HG02981 (cell line): ENCODE data around the gene INMT.

Experiments
- ATAC-seq: cut with Tn5 transposase; IDR thresholded peaks from one replicate; pipeline ENCODE4 v1.9.1; 2021; ENCODE audit warnings: mild to moderate bottlenecking, moderate library complexity; ENCODE audit not compliant: unreplicated experiment

INMT gene

DNA sequence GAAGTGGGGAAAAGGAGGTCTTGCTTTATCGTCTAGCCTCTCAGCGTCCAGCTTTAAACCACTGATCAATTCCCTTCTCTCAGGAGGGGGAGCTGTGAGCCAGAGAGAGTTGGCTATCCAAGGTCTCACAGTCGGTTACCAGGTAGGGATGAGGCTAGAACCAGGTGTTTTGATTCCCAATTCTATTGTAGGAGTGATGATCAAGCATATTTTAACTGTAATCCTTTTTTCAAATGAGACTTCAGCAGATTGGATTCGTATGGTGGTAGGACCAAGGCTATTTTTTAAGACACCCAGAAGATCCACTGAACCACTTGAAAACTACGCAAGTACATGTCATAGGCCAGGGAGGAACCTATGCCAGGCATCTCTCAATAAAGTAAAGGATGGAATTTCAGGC lies 27.6 kb downstream of the INMT start:
- ATAC-seq: no peak

DNA sequence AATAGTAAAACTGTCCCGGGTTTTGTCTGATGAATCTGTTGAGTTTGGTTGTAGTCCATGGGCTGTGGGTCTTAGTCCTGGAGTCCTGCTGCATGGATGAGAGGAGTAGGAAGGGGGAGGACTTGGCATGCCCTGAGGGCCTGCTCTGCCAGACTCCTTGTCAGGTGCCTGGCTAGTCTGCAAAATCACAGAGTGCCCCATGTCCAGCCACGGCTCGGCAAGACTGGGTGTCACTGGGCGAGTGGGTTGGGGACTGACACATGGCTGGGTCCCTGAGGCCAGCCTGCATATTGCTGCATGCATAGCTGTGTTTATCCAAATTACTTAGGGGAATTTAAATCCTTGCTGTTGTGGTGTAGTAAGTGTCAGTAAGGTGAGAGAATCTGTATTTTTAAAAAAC lies 29.0 kb downstream of the INMT start:
- no peak for ATAC-seq

DNA sequence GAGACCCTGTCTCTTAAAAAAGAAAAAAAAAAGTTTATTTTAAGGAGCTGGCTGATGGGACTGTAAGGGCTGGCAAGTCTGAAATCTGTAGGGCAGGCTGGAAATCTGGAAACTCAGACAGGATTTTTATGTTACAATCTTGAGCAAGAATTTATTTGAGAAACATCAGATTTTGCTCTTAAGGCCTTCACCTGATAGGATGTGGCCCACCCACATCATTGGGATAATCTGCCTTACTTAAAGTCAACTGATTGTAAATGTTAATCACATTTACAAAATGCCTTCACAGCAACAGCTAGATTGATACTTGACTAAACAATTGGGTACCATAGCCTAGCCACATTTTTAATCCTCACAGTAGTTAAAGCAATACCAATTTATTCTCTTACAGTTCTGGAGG lies 30.8 kb downstream of the INMT start:
- no peak for ATAC-seq

DNA sequence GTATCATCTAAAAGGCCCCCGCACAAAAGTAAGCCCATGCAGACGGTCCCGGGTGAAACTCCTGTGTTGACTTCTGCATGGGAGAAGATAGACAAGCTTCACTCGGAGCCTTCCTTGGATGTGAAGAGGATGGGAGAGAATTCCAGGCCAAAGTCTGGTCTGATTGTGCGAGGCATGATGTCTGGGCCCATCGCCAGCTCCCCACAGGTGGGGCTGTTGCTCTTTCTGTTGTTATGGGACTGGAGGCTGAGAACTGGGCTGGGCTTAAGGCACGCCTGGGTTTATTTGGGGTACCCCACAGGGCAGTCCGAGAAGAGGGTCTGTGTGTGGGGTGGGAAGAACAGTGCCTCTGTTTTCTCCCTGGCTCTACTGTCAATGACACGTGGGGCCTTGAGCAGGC lies 33.9 kb downstream of the INMT start:
- ATAC-seq: no peak

DNA sequence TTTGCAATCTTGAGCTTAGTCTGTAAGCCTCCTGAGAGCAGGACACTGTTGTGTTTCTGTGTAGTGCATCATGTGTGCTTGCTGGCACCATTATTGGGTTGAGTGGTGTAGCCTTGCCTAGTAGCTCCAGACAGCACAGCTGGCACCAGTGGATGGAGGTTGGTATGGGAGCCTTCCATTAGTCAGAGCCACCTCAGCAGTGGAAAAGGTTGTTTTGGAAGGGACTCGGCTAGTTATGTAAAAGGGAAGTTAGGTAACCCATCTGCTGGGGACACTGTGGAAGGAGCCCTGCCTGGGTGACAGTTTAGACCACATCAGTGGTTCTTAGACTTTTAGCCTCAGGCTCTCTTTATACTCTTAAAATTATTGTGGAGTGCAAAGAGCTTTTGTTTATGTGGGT lies 35.6 kb downstream of the INMT start:
- ATAC-seq: no peak

DNA sequence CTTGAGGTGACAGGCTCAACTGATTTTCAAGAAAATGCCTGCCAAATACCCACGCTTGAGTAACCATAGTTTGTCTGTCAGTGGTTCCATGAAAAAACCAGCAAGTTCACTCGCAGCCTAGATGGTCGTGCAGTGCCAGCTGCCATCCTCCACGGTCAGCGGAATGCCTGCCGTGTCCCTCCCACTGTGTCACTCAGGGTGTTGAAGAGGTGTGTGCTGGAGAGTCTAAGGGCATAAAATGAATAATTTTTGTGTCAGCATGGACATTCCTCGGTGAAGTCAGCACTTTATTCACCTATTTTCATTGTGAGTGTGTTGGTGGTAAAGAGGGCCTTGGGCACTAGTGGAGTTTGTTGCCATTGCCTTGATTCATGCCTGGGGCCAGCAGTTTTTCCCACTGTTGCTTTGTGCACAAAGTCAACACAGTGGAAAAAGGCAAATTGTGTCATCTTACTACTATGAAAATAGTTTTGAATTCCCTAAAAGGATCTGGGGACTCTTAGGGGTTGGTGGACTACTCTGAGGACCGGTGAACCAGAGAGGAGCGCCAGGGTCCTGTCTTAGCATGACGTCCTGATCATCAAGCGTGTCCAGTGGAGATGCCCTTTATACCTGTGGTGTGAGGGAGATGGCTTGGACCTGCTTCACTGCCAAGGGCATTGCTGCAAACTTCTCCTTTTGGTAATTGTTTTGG lies 36.9 kb downstream of the INMT start:
- ATAC-seq: no peak

DNA sequence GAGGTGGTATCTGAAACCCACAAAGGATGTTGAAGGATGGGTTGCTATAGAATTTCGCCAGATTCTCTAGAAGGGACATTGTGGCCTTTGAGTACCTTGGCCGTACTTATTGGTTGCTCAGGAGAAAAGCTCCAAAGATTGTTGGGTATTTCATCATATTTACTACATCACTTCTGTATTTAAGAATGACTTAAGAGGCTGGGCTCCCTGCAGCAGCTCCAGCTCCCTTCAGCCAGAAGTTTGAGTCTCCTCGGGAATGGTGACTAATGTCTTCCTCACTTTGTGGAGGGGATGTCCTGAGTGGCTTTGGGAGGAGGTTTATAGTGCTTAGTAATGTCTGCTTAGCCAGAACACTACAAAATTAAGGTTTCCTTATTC lies 37.4 kb downstream of the INMT start:
- ATAC-seq: no peak

DNA sequence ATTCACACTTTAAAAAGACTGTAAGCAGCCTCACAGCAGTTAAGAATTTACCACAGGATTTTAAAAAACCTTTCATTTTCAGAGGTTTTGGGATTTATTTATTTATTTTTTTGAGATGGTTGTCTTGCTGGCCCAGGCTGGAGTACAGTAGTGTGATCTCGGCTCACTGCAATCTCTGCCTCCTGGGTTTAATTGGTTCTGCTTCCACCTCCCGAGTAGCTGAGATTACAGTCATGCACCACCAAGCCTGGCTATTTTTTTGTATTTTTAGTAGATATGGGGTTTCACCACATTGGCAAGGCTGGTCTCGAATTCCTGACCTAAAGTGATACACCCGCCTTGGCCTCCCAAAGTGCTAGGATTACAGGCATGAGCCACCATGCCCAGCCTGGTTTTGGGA lies 38.4 kb downstream of the INMT start:
- no peak for ATAC-seq

DNA sequence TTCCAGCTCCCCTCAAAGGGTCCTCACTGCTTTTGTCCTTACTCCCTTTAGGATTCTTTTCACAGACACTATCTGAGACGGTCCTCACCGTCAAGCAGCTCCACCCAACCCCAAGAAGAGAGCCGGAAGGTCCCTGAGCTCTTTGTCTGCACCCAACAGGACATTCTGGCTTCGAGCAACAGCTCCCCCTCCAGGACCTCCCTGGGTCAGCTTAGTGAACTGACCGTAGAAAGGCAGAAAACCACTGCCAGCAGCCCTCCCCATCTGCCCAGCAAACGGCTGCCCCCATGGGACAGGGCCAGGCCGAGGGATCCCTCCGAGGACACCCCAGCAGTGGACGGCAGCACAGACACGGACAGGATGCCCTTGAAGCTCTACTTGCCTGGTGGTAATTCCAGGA lies 39.2 kb downstream of the INMT start:
- no peak for ATAC-seq

DNA sequence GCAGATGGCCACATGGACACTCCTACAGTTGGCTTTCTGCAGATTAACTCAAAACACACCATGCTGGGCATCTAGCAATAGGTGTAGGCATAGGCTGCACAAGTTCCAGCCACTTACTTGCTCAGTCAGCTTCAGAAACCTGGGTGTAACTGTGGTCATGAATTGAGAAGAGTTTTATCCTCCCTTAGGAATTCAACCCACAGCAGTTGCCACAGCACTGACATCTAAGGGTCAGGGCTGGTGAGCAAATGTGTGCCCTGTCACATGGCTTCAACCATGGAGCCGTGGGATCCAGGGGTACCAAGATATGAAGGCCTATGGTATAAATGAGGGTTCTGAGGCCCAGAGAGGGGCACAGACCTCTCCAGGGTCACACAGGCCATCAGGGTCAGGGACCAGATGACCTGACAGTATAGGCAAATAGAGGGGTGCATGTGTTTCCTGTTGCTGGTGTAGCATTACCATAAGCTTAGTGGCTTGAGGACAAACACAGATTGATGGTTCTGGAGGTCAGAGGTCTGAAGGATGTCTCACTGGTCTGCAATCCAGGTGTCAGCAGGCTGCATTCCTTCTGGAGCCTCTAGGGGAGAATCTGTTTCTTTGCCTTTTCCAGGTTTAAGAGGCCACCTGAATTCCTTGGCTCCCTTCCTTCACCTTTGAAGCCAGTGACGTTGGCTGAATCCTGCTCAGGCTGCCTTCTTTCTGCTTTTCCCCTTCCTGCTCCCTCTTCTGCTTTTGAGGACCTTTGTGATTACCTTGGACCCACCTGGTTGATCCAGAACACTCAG lies 43.4 kb downstream of the INMT start:
- ATAC-seq: no peak

DNA sequence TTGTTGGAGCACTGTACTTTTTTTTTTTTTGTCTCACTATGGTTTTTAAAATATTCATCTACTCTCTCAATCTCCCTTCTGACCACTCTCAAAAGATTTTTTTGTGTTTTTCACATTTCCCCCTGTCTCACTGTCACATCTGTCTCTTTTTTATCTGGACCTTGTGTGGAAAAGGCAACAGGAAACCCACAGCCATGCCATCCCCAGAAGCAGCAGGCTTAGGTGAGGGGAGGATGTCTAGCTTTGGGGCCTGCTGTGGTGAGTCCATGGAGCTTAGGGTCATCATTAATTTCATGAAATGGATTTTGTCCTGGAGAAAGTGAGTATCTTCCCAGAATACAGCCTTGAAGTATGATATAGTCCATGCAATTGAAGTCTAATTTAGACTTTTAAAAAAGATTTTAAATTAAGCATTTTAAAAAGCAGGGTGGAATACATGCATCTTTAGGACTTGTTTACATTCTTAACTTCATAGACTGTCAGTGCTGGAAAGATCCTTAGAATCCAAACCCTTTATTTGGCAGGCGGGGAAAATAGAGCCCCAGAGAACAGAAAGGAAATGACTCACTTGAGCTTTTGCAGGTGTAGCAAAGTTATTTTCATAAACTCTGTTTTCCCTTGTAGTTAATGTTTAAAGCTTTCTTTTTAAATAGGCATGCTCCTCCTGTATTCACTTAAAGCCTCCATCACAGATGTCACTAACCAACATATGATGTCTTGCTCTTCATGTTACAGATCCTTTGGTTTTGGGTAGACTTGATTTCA lies 44.4 kb downstream of the INMT start:
- no peak for ATAC-seq

DNA sequence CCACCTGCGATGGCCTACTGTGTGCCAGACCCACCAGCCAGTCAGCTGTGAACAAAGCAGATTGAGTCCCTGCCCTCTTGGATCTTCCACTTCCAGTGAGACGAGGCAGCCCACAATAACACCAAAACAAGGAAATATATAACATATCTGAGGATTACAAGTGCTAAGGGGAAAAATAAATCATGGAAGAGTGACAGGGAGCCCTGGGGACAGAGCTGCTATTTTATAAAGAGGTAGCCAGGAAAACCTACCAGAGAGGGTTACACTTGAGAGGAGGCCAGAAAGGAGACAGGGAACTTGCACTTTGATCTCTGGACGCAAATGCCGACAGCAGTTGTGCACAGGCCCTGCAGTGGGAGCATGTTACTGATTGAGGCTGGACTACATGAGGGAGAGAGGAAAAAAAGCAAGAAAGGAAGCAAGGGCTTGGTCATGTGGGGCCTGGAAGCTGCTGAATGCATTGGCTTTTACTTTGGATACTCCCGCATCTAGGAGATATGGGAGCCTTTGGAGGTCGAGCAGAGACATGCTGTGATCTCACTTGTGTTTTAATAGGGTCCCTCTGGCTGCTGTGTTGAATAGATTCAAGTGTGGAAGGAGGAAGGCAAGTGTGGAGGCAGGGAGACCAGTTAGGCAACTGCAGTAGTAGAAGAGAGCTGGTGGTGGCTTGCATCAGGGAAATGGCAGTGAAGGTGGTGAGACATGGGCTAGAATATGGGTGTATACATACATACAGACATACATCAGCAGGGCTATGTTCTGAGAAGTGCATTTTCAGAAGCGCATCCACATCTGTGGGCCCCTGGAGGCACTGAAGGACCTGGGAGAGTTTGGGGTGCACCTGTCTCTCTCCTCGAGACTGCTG lies 45.5 kb downstream of the INMT start:
- ATAC-seq: no peak

DNA sequence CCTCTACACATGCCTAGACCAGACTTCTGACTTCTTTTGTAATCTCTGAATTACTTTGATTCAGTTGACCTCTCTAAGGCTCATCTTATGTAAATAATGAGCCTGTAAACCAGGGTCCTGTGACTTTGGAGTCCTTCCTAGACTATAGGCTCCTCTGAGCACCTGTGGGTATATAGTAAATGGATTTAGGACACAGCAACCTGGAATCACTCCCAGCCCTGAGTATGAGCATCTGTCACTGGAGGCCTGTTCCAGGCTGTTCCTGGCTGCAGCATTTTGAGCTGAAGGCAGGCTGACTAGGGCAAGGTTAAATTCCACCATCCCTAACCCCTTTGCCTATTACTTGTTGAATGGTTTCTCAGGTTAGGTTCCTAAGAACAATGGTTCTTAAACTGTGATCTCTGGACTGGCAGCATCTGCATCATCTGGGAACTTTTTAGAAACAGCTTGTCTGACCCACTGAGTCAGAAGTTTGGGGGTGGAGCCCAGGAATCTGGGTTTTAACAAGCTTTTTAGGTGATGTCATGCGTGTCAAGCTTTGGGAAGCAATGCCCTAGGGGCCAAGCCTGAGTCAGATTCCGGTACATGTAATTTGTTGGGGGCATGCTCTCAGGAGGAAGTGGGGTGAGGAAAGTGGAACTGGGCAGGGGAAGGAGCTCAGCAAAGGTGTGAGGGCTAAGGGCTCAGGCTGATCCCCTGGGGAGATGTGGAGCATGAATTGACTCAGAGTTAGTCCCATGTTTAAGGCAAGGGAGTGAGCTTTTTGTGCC lies 47.5 kb downstream of the INMT start:
- peak; percentile 79 for ATAC-seq

DNA sequence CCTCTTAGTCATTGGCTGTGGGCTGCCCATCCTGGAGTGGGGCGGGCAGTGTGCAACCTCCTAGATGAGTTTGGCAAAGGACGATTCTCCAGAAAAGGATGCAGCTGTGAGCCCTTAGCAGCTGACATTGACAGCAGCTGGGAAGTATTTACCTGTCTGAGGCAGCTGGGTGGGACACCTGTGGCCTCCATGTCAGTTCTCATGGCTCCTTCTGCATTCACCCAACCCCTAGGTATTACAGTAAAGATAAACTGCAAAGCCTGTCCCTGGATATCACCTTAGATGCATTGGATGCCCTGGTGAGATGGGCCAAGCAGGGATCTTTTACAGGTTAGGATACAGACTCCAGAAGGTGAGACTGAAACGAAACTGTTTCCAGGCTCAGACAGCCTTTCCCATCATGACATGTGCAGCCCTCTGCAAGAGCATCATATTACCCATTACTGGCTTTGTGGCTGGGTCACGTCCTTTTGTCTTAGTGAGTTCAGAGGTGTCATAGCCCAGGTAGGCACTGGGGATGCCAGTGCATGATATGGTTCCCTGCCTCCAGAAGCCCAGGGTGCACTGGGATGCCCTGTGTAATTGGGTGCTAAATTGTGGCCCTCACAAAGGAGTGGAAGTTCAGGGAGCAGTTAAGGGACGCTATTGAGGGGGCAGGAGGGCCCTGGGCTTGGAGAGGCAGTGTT lies 48.2 kb downstream of the INMT start:
- ATAC-seq: peak; percentile 2

DNA sequence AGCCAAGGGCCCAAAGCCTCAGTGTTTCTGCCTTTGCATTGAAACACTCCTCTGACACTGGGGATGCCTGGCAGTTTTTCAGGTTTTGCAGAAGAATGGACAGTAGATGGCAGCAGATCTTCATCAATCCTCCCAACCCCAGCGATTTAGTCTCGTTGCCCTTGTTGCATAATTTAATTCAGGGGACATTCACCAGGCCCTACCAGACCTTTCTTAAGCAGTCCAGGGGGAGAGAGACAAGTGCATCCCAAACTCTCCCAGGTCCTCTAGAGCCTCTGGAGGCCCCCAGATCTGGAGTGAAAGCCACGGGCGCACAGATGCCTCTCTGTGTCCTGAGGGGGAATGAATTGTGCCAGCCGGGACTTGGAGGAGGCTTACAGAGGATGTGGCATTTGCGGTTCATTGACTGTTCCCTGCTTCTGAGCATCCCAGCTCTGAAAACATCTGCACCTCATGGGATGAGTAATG lies 48.9 kb downstream of the INMT start:
- ATAC-seq: peak; percentile 26

DNA sequence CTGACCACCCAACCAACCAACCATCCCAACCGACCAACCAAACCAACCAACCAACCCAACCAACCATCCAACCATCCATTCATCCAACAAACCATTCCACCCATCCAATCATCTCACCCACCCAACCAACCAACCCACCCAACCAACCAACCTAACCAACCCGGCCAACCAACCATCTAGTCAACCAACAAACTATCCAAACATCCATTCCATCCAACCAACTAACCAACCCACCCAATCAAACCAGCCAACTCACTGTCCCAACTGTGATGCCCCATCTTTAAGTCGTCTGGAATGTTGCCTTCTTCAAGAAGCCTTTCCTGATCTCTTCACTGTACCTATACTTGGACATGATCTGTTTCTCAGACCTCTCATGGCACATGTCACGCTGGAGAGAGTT lies 50.9 kb downstream of the INMT start:
- no peak for ATAC-seq

DNA sequence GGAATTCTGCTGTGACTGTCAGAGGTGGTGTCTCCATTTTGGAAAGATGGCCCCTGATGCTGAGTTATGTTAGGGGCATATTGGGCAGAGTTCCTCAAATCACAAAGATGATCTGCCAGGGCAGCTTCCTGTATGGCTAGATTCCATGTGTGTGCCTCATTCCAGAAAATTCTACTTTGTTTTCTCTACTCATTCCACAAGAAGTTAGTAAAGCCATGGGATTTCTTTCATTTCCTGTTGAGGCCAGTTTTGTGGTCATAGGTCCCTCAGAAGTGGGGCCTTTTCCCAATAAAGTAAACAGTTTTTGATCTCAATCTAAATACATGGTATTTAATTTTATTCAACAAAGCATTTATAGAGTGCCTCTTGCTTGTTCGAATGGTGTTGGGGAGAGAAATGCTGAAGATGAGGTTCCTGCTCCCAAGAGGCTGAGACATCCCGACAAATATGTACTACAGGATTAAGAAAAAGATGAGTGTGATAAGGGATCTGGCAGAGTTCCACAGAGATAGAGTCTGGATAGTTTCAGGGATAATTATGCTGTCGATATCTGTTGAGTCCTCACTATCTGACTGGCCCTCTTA lies 52.2 kb downstream of the INMT start:
- no peak for ATAC-seq

DNA sequence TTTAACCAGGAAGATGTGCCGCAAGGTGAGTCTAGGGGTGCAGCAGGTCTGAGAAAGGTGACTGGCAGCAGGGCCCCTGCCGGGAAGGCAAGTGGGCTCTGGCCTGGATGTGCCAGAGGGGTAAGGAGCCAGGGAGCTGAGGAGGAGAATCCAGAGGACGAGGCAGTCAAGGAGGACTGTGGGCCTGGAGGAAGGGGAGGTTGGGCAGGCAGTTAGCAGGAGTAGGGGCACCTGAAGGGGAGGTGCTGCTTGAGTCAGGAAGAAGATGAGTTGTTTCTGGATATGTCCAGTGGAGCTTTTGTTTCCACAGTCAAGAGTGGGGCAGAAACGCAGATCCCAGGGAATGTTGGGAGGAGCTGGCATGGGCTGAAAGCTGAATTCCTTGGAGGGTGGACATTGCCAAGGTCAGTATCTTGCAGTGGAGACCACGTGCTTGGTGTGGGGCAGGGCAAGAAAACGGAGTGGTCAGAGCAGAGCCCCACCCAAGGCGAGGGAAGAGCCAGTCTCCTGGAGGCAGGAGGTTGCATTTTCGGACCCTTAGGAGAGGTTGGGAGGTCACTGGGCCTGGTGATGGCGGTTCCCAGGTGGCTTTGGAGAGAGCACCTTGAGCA lies 53.3 kb downstream of the INMT start:
- ATAC-seq: no peak

DNA sequence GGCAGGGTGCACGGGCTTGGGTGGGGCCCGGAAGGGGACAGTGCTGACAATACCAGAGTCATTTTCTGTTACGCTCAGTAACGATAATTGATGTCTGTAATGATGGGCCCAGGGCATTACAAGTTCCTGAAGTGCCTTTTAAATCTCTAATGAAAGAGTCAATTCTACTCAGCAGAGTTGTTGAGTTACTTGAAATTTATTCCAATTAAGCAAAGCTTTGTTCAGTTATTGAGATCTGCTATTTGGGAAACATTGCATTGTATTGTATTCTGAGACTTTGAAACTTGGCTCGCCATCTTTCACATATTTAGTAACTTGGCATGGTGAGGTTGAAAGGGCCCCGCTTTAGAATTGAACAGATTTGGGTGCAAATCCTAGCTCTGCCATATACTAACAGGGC lies 54.0 kb downstream of the INMT start:
- no peak for ATAC-seq
